ENCODE results near the gene ZFP91. TPM values are rescaled to one million over a fixed set of nuclear protein-coding genes. Genes with fewer than 3 reads are reported as not detected.

ZFP91 gene
- total and polyA plus RNA-seq, 2 experiments from 2014 or later = 10.2 to 30.0 TPM

DNA sequence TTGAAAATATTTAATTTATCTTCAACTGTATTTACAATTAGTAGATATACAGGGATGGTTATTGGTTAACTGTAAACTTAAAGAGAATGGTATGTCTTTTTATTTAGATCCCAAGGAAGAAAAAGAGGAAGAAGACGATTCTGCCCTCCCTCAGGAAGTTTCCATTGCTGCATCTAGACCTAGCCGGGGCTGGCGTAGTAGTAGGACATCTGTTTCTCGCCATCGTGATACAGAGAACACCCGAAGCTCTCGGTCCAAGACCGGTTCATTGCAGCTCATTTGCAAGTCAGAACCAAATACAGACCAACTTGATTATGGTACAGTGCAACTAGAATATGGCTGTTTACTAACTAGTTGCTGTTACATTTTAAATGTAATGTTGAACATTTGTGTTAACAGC is 30.9 kb downstream of the ZFP91 start:
- peaks cover 2% of the 10 kb centered on the region; the same call in 1 of the 3 replicates for H3K4me1 Mint-ChIP-seq

More for the DNA sequence above, 30.9 kb downstream of the ZFP91 start:
- Histone ChIP-seq H2AFZ (no peak overlapping the region), H3K4me2 (no peak overlapping the region), H4K20me1 (replicated peaks; ENCODE audit: insufficient read depth) (peaks cover 25% of the 10 kb centered on the region), H3K27ac (ENCODE audit: low read depth) (no peak overlapping the region), H3K27me3 (ENCODE audit: insufficient read depth) (no peaks in the 10 kb centered on the region), H3K9me2 (ENCODE audit: insufficient read depth) (no peaks in the 10 kb centered on the region), H3K4me1 (ENCODE audit: insufficient read depth) (no peaks in the 10 kb centered on the region), H3K36me3 (ENCODE audit: insufficient read depth) (peaks cover 37% of the 10 kb centered on the region), H3K4me3 (no peak overlapping the region), H3F3A (replicated peaks; ENCODE audit: low read depth) (no peaks in the 10 kb centered on the region), H3K79me2 (replicated peaks; ENCODE audit: insufficient read depth) (peaks cover 54% of the 10 kb centered on the region)
- Mint-ChIP-seq H3K4me3 (no peak overlapping the region), H3K36me3 (ENCODE audit: low read depth) (peaks cover 50% of the 10 kb centered on the region), H3K27ac (no peak overlapping the region), H3K9me3 (no peaks in the 10 kb centered on the region), H3K27me3 (ENCODE audit: insufficient read depth, low read depth, poor library complexity) (no peaks in the 10 kb centered on the region)
- DNase-seq (ENCODE audit: low spot score) = no peak
- no peak for ATAC-seq
- TF ChIP-seq, protein P1, sequence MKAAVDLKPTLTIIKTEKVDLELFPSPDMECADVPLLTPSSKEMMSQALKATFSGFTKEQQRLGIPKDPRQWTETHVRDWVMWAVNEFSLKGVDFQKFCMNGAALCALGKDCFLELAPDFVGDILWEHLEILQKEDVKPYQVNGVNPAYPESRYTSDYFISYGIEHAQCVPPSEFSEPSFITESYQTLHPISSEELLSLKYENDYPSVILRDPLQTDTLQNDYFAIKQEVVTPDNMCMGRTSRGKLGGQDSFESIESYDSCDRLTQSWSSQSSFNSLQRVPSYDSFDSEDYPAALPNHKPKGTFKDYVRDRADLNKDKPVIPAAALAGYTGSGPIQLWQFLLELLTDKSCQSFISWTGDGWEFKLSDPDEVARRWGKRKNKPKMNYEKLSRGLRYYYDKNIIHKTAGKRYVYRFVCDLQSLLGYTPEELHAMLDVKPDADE (IDR thresholded peaks at IDR 0.05) = no peak
- TF ChIP-seq NANOG (IDR thresholded peaks at IDR 0.05; ENCODE audit: borderline replicate concordance) (no peak), STAT1 (IDR thresholded peaks at IDR 0.05; ENCODE audit: unreplicated experiment) (no peak), CREB1 (CRISPR knock-in tag; IDR thresholded peaks at IDR 0.05; ENCODE audit: low read depth) (no peak), POLR2AphosphoS5 (IDR thresholded peaks at IDR 0.05; ENCODE audit: low read depth) (no peak), EZH2phosphoT487 (IDR thresholded peaks at IDR 0.05; ENCODE audit: unreplicated experiment) (no peak), EZH2 (IDR thresholded peaks at IDR 0.05; ENCODE audit: low read depth, unreplicated experiment) (no peak), ZNF114 (CRISPR knock-in tag; IDR thresholded peaks at IDR 0.05) (no peak), ZNF331 (CRISPR knock-in tag; IDR thresholded peaks at IDR 0.05; ENCODE audit: low read depth) (no peak), JUNB (IDR thresholded peaks at IDR 0.05; ENCODE audit: unreplicated experiment) (no peak)
- TF ChIP-seq, protein P2, sequence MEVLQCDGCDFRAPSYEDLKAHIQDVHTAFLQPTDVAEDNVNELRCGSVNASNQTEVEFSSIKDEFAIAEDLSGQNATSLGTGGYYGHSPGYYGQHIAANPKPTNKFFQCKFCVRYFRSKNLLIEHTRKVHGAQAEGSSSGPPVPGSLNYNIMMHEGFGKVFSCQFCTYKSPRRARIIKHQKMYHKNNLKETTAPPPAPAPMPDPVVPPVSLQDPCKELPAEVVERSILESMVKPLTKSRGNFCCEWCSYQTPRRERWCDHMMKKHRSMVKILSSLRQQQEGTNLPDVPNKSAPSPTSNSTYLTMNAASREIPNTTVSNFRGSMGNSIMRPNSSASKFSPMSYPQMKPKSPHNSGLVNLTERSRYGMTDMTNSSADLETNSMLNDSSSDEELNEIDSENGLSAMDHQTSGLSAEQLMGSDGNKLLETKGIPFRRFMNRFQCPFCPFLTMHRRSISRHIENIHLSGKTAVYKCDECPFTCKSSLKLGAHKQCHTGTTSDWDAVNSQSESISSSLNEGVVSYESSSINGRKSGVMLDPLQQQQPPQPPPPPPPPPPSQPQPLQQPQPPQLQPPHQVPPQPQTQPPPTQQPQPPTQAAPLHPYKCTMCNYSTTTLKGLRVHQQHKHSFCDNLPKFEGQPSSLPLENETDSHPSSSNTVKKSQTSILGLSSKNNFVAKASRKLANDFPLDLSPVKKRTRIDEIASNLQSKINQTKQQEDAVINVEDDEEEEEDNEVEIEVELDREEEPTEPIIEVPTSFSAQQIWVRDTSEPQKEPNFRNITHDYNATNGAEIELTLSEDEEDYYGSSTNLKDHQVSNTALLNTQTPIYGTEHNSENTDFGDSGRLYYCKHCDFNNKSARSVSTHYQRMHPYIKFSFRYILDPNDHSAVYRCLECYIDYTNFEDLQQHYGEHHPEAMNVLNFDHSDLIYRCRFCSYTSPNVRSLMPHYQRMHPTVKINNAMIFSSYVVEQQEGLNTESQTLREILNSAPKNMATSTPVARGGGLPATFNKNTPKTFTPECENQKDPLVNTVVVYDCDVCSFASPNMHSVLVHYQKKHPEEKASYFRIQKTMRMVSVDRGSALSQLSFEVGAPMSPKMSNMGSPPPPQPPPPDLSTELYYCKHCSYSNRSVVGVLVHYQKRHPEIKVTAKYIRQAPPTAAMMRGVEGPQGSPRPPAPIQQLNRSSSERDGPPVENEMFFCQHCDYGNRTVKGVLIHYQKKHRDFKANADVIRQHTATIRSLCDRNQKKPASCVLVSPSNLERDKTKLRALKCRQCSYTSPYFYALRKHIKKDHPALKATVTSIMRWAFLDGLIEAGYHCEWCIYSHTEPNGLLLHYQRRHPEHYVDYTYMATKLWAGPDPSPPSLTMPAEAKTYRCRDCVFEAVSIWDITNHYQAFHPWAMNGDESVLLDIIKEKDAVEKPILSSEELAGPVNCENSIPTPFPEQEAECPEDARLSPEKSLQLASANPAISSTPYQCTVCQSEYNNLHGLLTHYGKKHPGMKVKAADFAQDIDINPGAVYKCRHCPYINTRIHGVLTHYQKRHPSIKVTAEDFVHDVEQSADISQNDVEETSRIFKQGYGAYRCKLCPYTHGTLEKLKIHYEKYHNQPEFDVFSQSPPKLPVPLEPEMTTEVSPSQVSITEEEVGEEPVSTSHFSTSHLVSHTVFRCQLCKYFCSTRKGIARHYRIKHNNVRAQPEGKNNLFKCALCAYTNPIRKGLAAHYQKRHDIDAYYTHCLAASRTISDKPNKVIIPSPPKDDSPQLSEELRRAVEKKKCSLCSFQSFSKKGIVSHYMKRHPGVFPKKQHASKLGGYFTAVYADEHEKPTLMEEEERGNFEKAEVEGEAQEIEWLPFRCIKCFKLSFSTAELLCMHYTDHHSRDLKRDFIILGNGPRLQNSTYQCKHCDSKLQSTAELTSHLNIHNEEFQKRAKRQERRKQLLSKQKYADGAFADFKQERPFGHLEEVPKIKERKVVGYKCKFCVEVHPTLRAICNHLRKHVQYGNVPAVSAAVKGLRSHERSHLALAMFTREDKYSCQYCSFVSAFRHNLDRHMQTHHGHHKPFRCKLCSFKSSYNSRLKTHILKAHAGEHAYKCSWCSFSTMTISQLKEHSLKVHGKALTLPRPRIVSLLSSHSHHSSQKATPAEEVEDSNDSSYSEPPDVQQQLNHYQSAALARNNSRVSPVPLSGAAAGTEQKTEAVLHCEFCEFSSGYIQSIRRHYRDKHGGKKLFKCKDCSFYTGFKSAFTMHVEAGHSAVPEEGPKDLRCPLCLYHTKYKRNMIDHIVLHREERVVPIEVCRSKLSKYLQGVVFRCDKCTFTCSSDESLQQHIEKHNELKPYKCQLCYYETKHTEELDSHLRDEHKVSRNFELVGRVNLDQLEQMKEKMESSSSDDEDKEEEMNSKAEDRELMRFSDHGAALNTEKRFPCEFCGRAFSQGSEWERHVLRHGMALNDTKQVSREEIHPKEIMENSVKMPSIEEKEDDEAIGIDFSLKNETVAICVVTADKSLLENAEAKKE (CRISPR knock-in tag; IDR thresholded peaks at IDR 0.05) = no peak
- TF ChIP-seq, protein P3, sequence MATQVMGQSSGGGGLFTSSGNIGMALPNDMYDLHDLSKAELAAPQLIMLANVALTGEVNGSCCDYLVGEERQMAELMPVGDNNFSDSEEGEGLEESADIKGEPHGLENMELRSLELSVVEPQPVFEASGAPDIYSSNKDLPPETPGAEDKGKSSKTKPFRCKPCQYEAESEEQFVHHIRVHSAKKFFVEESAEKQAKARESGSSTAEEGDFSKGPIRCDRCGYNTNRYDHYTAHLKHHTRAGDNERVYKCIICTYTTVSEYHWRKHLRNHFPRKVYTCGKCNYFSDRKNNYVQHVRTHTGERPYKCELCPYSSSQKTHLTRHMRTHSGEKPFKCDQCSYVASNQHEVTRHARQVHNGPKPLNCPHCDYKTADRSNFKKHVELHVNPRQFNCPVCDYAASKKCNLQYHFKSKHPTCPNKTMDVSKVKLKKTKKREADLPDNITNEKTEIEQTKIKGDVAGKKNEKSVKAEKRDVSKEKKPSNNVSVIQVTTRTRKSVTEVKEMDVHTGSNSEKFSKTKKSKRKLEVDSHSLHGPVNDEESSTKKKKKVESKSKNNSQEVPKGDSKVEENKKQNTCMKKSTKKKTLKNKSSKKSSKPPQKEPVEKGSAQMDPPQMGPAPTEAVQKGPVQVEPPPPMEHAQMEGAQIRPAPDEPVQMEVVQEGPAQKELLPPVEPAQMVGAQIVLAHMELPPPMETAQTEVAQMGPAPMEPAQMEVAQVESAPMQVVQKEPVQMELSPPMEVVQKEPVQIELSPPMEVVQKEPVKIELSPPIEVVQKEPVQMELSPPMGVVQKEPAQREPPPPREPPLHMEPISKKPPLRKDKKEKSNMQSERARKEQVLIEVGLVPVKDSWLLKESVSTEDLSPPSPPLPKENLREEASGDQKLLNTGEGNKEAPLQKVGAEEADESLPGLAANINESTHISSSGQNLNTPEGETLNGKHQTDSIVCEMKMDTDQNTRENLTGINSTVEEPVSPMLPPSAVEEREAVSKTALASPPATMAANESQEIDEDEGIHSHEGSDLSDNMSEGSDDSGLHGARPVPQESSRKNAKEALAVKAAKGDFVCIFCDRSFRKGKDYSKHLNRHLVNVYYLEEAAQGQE (IDR thresholded peaks at IDR 0.05; ENCODE audit: unreplicated experiment) = no peak
- TF ChIP-seq, protein P4, sequence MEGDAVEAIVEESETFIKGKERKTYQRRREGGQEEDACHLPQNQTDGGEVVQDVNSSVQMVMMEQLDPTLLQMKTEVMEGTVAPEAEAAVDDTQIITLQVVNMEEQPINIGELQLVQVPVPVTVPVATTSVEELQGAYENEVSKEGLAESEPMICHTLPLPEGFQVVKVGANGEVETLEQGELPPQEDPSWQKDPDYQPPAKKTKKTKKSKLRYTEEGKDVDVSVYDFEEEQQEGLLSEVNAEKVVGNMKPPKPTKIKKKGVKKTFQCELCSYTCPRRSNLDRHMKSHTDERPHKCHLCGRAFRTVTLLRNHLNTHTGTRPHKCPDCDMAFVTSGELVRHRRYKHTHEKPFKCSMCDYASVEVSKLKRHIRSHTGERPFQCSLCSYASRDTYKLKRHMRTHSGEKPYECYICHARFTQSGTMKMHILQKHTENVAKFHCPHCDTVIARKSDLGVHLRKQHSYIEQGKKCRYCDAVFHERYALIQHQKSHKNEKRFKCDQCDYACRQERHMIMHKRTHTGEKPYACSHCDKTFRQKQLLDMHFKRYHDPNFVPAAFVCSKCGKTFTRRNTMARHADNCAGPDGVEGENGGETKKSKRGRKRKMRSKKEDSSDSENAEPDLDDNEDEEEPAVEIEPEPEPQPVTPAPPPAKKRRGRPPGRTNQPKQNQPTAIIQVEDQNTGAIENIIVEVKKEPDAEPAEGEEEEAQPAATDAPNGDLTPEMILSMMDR (conservative IDR thresholded peaks at IDR 0.05; ENCODE audit: low read depth in 2 of 2) = no peak
